OCI-LY7 (cell line): Measurements from ENCODE around the gene CUEDC1. TPM values are rescaled to one million over a fixed set of nuclear protein-coding genes. Genes with fewer than 3 reads are reported as not detected.

ENCODE experiments used
- BruUV-seq: library from RNA; stranded (reverse); fragments of 400-500 nt; replicated peaks from 2 replicates; lab custom pipeline; 2021; lab: Mats Ljungman, UMichigan
- CTCF ChIA-PET: fragments of 300-600 bp; sonication (Branson Sonifier 250); formaldehyde crosslinking; loops from one replicate; lab custom pipeline; 2022; ENCODE audit warnings: antibody characterized with exemption; ENCODE audit not compliant: unreplicated experiment; lab: Charles Lee
- POLR2A ChIA-PET: fragments of 300-600 bp; sonication (Branson Sonifier 250); formaldehyde crosslinking; loops from one replicate; lab custom pipeline; 2022; ENCODE audit warnings: antibody characterized with exemption; lab: Charles Lee
- DNase-seq: peaks from one replicate; pipeline ENCODE4 v3.0.0-alpha.2; 2015; ENCODE audit warnings: low spot score
- H2AFZ ChIP-seq: fragments of 200-600 bp; sonication (generic), shearing (Covaris generic); 2 replicates; pipeline ENCODE4 v1.6.1; 2014; ENCODE audit warnings: mild to moderate bottlenecking, antibody characterized with exemption, low read length, moderate library complexity
- H3K27ac ChIP-seq: fragments of 200-600 bp; sonication (generic); 2 replicates; pipeline ENCODE4 v1.5.1; 2014; ENCODE audit warnings: mixed run types, low read depth, mild to moderate bottlenecking, moderate library complexity, low read length, inconsistent platforms; ENCODE audit not compliant: poor library complexity, severe bottlenecking
- H3K36me3 ChIP-seq: fragments of 200-600 bp; sonication (generic); 2 replicates; pipeline ENCODE4 v1.6.1; 2014; ENCODE audit warnings: mild to moderate bottlenecking, antibody characterized with exemption, low read length, moderate library complexity, mixed read lengths; ENCODE audit not compliant: insufficient read depth
- H3K4me1 ChIP-seq: fragments of 200-600 bp; sonication (generic); 2 replicates; pipeline ENCODE4 v1.5.1; 2014; ENCODE audit warnings: mild to moderate bottlenecking, low read length; ENCODE audit not compliant: insufficient read depth, poor library complexity, severe bottlenecking
- H3K4me2 ChIP-seq: fragments of 200-600 bp; sonication (generic); 2 replicates; pipeline ENCODE4 v1.6.1; 2014; ENCODE audit warnings: mild to moderate bottlenecking, low read length
- H3K4me3 ChIP-seq: fragments of 200-600 bp; sonication (generic); 2 replicates; pipeline ENCODE4 v1.5.1; 2014; ENCODE audit warnings: mild to moderate bottlenecking, low read depth, low read length; ENCODE audit not compliant: poor library complexity, severe bottlenecking
- H3K79me2 ChIP-seq: fragments of 200-600 bp; sonication (generic); 2 replicates; pipeline ENCODE4 v1.6.1; 2016; ENCODE audit warnings: low read depth, mild to moderate bottlenecking, low read length, moderate library complexity, mixed read lengths; ENCODE audit not compliant: insufficient read depth
- H3K9me2 ChIP-seq: fragments of 200-600 bp; sonication (generic); 2 replicates; pipeline ENCODE4 v1.6.1; 2016; ENCODE audit warnings: mild to moderate bottlenecking, low read length, mixed read lengths; ENCODE audit not compliant: insufficient read depth
- H3K9me3 ChIP-seq: fragments of 200-600 bp; sonication (generic); 2 replicates; pipeline ENCODE4 v1.6.1; 2014; ENCODE audit warnings: mild to moderate bottlenecking, mixed run types, low read length, mixed read lengths
- H4K20me1 ChIP-seq: fragments of 200-600 bp; sonication (generic); 2 replicates; pipeline ENCODE4 v1.6.1; 2014; ENCODE audit warnings: mild to moderate bottlenecking, antibody characterized with exemption, low read length, moderate library complexity, mixed read lengths; ENCODE audit not compliant: insufficient read depth
- CTCF ChIP-seq: fragments of 200-600 bp; sonication (generic); conservative IDR thresholded peaks from 2 replicates; pipeline ENCODE4 v1.5.1; 2014; ENCODE audit warnings: mild to moderate bottlenecking, antibody characterized with exemption, low read length, moderate library complexity, mixed read lengths
- EZH2phosphoT487 ChIP-seq: fragments of 200-600 bp; sonication (generic); IDR thresholded peaks from 2 replicates; pipeline ENCODE4 v1.6.1; 2018; ENCODE audit warnings: low read depth, borderline replicate concordance, mild to moderate bottlenecking, mixed run types, antibody characterized with exemption, low read length, moderate library complexity, mixed read lengths
- intact Hi-C: fragments of 100-400 bp; cut with micrococcal nuclease; formaldehyde crosslinking; loops from one replicate; pipeline ENCODE4 v1.10.0; 2022; ENCODE audit not compliant: unreplicated experiment
- total RNA-seq, 2 experiments: library from RNA; depleted of rRNA in 1 of 2; stranded (reverse); fragments of >200 nt in 1 of 2; shearing (Covaris generic) in 1 of 2; gene quantifications; 2 replicates each; pipeline ENCODE4 v1.2.3, GENCODE V29; 2014 to 2022

Gene CUEDC1
- total RNA-seq, 2 experiments from 2014 or later = 0.74 TPM; not detected in 1

- TF ChIP-seq EZH2phosphoT487 (no peak), CTCF (no peak)
- Histone ChIP-seq H3K79me2 (no peaks in the 10 kb centered on the region), H3K27ac (no peak overlapping the region), H2AFZ (no peak overlapping the region), H3K9me3 (no peaks in the 10 kb centered on the region), H3K4me2 (no peak overlapping the region), H3K36me3 (peaks cover 49% of the 10 kb centered on the region), H3K9me2 (no peaks in the 10 kb centered on the region), H3K4me3 (no peak overlapping the region), H3K4me1 (no peaks in the 10 kb centered on the region), H4K20me1 (no peaks in the 10 kb centered on the region)
- ChIA-PET POLR2A (interaction anchor here (0.6 kb wide), 1 partner anchor 10 kb away, joined by 3 read pairs; no protein-coding TSS in a partner anchor), CTCF (no interaction called here)
- intact Hi-C loops = no loop called here
- BruUV-seq = no TSS peak
- DNase-seq = no peak
These were observed 16.9 kb upstream of the CUEDC1 start for GRCh38 chr17:57972151-57972550.

DNA sequence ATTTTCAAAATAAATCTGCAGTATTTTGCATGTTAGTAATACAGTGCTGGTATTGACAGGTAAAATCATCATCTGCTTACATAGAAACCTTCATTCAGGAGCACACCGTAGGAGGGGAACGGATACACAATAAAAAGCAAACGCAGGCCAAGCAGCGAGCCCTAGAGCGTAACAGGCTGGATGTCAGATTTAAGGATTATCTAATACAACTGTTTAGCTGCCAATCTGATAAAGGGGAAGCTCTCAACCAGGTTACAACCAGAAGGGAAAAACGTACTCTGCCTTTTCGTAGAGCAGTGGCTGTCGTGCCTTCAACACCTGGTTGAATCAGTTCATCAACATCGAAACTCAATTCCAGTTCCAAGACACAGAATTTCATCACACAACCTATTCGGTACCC lies 16.4 kb upstream of the CUEDC1 start:
- H3K79me2 ChIP-seq = no peaks in the 10 kb centered on the region
- H3K4me2 ChIP-seq = no peak overlapping the region
- no peaks in the 10 kb centered on the region for H4K20me1 ChIP-seq
- no peak overlapping the region for H2AFZ ChIP-seq
- ChIA-PET POLR2A (no interaction called here), CTCF (no interaction called here)
- no peaks in the 10 kb centered on the region for H3K9me2 ChIP-seq
- no peak for DNase-seq
- no peak for TF ChIP-seq CTCF
- TF ChIP-seq EZH2phosphoT487 = no peak
- intact Hi-C loops = no loop called here
- no TSS peak for BruUV-seq
- H3K27ac ChIP-seq = no peak overlapping the region
- no peaks in the 10 kb centered on the region for H3K4me1 ChIP-seq
- peaks cover 43% of the 10 kb centered on the region for H3K36me3 ChIP-seq
- H3K4me3 ChIP-seq = no peak overlapping the region
- no peaks in the 10 kb centered on the region for H3K9me3 ChIP-seq

- no peaks in the 10 kb centered on the region for H3K9me2 ChIP-seq
- H4K20me1 ChIP-seq = no peaks in the 10 kb centered on the region
- DNase-seq = no peak
- intact Hi-C loops = no loop called here
- no peaks in the 10 kb centered on the region for H3K9me3 ChIP-seq
- ChIA-PET POLR2A (interaction anchor here (0.7 kb wide), 1 partner anchor 9 kb away, joined by 3 read pairs; no protein-coding TSS in a partner anchor), CTCF (no interaction called here)
- H3K36me3 ChIP-seq = peaks cover 35% of the 10 kb centered on the region
- no TSS peak for BruUV-seq
- no peaks in the 10 kb centered on the region for H3K79me2 ChIP-seq
- TF ChIP-seq EZH2phosphoT487 = no peak
- H3K4me2 ChIP-seq = no peak overlapping the region
- H3K4me3 ChIP-seq = no peak overlapping the region
- no peak overlapping the region for H2AFZ ChIP-seq
- no peak overlapping the region for H3K27ac ChIP-seq
- no peaks in the 10 kb centered on the region for H3K4me1 ChIP-seq
These were observed 15.5 kb upstream of the CUEDC1 start for GRCh38 chr17:57970710-57971109.
